HG03439 (cell line): ENCODE measurements around the gene FGD4.

ENCODE experiments used
- ATAC-seq: cut with Tn5 transposase; IDR thresholded peaks from one replicate; pipeline ENCODE4 v1.9.1; 2021; ENCODE audit warnings: mild to moderate bottlenecking, moderate library complexity; ENCODE audit not compliant: unreplicated experiment

FGD4 gene

DNA sequence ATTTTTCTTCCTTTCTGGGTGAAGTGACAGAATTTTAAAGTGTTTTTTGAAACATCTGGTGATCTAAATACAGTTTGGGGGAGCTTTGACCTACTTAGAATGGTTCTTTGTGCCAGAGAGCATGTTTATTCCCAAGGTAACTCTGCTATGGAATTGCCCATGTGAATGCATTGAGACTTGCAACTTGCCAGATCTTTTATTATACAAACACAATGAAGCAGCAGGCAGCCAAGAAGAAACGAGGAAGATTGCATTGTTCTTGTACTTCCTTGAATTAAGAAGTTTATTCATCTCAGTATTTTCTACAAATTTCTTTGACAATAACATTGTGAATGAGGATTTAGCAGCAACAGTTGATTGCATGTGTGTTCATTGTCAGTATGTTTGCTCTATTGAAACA lies 55.5 kb downstream of the FGD4 start:
- ATAC-seq, result no peak

DNA sequence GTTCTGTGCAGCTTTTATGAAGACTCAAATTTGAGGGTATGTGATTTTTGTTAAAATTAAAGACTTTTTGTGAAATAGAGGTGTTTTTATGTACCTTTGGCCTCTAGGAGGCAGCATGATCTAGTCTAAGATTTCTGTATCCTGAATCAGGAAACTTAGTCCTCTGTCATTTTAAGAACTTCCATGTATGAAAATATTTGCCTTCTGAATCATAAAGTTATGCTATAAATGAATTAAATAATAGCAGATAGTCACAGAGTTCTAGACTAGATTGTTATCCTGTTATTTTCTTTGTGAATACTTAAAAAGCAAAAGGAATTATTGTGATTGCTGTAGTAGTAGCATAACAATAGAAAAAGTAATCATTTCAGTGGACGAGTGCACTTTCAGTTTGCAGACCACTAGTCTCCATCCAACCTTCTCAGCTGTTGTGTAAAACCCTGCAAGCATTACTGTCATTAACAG lies 56.3 kb downstream of the FGD4 start:
- peak; percentile 64 for ATAC-seq

DNA sequence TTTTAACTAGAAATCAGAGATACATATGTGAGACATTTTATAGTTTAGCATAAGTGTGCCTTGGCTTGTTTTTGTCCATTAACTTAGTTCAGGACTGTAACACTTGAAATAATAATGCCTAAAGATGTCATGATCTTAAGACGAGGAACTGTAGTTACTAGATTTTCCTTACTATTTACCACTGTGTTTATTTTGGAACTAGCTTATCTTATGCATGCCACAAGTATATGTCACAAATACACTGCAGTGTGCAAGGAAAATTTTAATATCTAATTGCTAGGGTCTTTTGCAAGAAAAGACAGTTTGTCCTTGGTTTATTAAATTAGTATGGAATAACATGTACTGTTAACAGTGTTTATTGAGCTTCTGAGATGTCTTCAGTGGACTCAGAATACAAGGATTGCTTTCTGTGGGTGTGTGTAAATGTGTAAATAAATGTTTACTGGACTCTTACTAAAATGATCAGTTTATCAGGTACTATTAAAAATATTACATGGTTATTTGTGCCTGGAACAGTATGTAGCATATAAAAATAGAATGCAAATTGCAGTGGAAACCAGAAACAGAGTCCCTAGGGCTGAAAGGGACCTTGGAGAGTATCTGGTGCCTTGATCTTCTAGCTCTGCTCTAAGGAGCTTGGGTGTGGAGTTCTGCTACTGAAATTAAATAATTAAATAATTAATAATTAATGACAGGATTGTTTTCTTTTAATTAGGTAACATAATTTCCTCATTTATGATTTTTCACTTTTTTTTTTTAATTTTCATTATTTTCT lies 58.1 kb downstream of the FGD4 start:
- ATAC-seq, result no peak

DNA sequence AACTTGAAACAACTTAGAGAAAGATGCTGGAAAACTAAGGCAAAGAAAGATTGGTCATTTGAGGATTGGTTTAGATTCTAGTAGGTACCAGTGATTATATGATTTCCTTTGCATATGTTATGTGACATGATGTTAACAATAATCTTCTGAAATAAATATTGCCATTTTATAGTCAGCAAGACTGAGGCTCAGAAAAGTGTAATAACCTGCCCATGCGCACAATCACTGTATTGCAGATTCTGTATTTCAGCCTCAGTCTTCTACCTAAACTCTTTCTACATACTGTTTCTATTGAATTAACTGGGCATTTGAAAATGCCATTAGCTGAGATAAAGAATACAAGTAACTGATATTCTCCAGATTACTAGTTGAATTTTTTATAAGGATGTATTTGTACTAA lies 61.3 kb downstream of the FGD4 start:
- ATAC-seq, result no peak

DNA sequence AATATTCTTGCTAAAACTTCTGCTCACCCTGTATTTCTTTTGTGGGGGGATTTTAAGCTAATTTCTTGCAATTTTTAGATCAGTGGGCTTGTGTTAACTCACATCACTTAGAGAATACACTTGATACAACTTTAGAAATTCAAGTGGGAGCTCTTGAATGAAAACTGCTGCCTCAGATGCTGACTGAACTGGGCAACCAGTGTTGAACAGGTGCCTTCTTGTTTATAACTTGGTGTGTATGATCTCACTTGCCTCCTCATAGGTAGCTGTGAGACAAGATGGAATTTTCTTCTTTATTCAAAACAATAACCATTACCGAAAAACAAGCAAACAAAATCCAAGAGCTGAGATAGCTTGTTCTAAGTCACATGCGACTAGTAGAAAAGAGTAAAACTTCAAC lies 63.5 kb downstream of the FGD4 start:
- no peak for ATAC-seq

DNA sequence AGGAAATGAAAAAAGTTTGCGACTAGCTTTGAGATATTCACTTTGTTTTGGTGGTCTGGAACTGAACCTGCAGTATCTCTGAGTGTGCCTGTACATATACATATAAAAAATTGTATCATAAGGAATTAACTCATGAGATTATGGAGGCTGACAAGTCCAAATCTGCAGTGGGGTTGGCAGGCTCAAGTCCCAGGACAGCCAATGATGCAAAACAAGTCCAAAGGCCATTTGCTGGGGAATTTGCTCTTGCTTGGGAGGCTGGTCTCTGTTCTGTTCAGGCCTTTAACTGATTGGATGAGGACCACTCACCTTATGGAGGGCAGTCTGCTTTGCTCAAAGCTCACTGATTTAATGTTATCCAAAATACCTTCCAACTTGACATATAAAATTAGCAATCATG lies 66.8 kb downstream of the FGD4 start:
- ATAC-seq, result no peak

DNA sequence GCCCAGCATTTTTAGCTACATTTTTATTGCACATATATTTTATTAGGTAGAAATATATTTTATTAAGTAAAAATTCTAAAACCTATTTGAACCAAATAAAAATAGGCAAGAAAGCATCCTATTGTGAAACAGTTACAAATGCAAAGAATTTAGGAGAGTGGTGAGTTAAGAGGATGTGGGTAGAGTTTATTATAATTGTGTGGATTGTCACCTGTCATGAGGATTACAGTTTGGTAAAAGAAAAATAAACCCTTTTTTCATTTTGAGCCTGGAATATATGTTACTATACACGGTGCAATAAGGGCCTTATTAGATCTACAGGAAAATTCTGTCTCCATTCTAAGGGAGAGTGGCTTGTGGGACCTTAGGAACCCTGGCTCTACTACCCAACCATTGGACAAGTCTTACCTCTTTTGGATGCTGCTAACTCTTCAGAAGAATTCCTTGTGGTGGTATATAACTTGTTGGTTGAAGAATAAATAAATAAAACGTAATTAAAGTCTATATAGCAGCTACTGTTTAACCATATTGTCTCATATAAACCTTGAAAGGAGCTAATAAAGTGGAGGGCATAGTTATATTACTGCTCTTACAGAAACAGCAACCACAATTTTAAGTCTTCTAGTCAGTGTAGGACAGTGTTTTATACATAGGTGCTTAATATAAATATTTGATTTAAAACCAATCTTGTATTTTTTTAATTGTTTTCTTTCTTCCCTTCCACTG lies 67.8 kb downstream of the FGD4 start:
- ATAC-seq, result no peak

DNA sequence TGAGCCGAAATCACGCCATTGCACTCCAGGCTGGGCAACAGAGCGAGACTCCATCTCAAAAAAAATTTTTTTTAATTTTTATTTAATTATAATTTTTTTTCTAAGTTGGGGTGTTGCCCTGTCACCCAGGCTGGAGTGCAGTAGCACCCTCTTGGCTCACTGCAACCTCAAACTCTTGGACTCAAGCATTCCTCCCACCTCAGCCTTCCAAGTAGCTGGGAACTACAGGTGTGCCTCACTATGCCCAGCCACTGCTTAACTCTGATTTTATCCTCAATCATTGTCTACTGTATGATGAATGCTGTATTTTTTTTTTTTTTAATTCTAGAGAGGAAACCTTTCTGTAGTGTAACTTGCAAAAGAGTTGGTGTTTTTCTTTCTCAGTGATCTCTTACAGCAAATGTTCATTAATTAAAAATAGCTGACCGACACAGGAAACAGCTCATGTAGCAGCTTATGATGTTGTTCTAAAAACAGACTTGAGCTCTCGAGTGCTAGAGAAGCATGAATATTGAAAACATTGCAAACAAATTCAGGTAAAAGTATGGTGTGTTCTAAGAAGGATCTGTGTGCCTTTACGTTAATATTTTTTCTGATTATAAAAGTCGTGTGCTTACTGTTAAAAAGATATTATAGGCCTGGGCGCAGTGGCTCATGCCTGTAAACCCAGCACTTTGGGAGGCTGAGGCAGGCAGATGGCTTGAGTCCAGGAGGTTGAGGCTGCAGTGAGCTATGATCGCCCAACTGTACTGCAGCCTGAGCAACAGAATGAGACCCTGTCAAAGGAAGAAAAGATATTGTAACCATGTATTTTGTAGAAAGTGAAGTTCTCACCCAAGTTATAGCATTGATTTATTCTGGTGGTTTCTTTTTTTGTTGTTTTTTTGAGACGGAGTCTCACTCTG lies 68.9 kb downstream of the FGD4 start:
- ATAC-seq, result peak; percentile 65

DNA sequence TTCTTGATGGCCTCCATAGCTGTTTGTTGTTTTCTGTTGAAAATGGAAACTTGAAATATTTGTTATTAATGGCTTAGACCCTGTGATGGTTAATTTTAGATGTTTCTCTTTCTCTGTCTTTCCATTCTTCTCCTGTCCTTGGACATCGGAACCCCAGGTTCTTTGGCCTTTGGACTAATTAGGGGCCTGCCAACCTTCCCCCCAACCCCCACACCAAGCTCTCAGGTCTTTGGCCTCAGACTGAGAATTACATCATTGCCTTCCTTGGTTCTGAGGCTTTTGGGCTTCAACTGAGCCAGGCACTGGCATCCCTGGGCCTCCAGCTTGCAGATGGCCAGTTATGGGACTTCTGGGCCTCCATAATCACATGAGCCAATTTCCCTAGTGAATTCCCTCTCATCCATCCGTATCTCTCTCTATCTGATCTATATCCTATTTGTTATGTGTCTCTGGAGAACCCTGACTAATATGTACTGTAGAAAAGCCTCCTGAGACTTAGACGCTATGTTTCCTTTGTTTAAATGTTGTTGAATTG lies 71.6 kb downstream of the FGD4 start:
- ATAC-seq, result no peak

DNA sequence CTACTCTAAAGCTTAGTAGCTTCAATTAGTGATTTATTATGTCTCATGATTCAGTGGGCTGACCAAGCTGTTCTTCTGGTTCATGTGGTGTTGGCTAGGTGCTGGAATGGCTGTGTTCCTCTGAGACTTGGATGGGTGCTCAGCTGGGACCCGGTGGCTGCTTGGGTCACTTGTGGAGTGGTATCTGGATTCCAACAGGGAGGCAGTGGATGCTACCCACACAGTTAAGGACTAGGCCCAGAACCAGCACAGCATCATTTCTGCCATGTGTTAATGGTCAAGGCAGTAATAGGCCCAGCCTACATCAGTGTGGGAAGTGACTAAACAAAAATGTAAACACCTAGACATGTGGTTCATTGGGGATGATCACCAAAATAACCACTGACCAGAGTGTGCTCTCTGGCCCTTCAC lies 72.2 kb downstream of the FGD4 start:
- no peak for ATAC-seq

DNA sequence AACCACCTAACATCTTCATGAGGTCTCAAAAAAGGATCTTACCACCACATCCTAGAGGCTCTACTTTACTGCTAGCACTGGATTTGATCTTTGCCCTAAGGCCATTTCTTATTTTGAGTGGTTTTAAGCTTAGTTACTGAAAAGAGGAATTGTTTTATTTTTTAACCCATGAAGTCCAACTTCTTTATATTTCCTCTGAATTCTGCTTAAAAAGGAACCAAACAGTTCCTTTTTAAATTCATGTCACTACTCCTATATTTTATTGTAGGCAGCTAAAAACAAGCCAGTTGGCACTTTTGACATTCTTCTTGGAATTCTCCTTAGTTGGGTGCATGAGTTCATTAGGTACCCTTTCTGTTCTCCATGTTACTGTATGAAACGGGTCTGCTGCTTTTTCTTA lies 76.4 kb downstream of the FGD4 start:
- ATAC-seq, result no peak

DNA sequence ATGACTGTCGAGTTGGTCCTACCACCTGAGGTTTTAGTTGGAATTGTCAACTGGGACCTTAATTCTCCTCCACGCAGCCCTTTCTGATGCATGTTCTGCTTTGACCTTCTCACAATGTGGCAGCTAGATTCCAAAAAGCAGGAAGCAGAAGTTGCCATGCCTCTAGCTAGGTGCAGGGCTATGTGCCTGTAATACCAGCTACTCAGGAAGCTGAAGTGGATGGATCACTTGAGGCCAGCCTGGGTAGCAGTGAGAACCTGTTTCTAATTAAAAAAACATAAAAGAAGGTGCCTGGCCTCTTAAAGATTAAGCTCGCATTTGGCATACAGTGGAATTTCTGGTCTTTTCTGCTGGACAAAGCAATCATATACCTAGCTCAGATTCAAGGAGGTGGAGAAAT lies 77.1 kb downstream of the FGD4 start:
- no peak for ATAC-seq

DNA sequence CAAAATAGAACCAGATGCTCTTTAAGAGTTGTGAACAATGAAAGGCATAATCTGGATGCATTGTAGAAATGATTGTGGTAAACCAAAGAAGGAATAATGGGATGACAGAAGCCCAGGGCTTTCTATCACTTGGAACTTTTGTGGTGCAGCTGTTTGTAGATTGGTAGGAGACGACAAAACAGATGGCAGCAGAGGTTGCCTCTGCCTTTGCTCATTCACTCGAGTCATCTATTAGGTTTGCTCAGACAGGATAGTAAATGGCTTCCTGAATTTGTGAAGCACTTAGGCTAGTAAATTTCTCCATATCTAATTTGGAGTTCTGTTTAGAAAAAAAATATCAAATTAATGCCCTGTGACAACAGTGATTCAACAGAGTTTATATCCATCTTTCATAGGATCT lies 78.4 kb downstream of the FGD4 start:
- no peak for ATAC-seq

DNA sequence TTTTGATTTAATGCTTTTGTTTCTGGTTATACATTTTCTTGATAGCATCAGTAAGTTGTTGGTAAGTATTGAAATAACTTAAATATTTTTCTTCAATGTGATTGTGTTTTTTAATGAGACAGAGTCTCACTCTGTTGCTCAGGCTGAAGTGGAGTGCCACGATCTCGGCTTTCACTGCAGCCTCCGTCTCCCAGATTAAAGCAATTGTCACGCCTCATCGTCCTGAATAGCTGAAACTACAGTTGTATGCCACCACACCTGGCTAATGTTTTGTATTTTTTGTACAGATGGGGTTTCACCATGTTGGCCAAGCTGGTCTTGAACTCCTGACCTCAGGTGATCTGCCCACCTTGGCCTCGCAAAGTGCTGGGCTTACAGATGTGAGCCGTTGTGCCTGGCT lies 78.8 kb downstream of the FGD4 start:
- ATAC-seq, result no peak

DNA sequence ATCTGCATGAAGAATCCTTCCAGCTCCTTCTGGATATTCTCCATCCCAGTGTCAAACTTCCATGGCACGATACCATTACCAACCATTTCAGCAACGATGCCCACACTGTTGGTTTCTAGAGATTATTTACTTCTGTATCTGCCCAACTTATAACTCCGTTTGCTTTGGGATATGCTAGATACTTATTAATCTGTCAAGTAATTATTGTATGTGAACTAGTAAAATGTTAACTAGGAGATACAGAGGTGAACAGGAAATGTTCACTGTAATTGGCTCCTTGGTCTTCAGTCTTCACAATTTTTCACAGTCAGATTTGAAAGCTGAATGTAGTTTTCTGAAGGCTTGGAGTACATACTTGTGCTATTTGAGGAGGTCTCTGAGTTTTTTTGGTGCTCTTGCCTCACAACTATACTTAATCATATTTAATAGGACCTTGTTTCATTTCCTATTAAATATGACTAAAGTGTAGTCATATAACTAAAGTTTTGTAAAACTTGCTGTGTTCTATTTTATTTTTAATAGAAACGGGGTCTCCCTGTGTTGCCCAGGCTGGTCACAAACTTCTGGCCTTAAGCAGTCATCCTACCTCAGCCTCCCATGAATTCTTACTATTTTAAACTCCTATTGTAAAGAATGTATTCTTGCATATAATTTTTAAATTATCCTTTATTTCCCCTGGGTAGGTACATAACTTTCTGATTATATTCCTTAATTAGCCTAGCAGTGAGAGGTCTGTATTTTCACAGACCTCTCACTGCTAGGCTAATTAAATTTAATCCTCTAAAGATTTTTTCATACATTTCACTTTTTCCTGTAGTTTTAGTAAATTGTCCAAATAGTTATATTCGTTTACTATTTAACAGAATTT lies 79.7 kb downstream of the FGD4 start:
- no peak for ATAC-seq

DNA sequence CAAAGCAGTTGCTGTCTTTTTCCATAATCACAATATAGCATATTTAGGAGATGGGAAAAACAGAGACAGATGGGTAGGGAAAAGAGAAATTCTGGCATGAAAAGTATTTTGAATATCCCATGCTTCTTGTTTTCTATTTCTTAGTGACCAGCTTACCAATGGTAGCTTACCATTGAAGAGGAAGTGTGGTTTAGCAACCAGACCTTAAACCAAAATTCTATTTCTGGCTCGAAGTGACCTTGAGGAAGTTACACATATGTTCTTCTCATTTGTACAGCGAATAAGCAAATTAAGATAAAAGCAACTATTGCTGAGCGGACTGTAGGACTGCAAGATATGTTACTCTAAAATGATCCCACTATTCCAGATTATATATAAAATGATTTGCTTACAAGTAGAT lies 82.9 kb downstream of the FGD4 start:
- ATAC-seq, result peak; percentile 81

DNA sequence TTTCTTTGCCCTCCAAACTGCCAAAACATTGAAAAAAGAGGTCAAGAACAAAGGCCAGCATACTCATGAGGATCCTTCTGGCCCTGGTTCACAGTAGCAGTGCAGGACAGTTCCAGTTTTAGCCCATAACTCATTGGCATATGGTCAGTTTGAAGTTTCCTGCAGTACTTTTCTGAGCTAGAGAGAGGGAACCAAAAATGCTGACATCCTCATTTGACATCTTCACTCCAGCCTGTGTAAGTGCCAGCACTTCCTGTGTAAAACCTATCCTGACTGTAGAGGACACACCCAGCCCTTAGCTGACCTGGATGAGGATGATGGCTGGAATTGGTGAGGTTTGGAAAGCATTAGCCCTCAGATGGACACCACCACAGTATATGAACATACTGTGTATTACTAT lies 84.1 kb downstream of the FGD4 start:
- no peak for ATAC-seq

DNA sequence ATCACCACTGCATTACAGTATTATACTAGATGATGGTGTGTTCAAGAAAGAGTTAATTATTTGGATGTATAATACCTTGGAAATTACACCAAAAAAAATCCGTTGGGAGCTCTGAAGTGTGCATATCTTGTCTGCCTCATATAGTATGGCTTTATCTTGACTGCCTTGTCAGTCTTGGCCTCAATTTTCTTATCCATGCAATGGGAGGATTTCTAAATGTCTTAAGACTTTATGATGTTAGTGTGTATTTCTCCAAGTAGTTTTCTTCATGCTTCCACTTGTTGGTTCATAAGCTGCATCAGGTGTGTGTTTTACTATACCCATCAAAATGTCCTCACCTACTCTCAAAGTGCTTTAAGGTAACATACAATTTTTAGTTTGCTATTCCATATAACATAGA lies 84.6 kb downstream of the FGD4 start:
- no peak for ATAC-seq

DNA sequence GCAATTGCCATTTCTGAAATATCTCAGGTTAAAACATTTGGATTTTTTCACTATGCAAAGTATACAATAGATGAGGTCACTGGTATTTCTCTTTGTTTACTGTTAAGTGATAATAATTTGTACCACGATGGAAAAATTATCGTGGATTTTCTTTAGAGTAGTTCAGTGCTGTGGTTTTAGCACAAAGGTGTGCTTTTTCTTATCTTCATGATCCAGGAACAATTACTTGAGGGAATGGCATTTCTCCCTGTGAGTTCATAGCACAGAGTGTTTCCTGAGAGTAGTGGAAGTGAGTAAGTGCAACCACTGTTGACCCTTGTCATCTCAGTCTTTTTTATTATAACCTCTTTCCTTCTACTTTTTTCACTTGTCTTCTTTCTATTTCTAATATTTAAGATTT lies 86.8 kb downstream of the FGD4 start:
- no peak for ATAC-seq

DNA sequence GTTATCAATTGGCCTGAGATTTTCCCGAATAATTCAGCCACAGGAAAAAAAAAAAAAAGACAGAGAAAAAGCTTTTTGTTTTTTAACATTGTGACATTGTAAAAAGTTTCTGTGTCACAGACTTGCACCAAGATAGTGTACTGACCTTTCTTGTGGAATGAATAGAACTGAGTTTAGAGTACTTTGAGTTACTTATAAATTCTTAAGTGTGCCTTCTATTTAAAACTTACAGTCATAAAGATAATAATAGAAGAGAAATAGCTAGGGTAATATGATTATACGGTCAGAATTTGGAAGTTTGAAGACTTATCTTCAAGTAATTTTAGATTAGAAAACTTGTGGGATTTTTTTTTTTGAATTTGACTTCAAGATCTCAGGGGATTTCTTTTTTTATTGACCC lies 88.8 kb downstream of the FGD4 start:
- no peak for ATAC-seq
